ELR (cell line): ENCODE results near the gene CYP26B1.

Source experiments
- DNase-seq: peaks from one replicate; pipeline ENCODE4 v3.0.0-alpha.2; 2015; ENCODE audit warnings: low read depth

Gene CYP26B1

DNA sequence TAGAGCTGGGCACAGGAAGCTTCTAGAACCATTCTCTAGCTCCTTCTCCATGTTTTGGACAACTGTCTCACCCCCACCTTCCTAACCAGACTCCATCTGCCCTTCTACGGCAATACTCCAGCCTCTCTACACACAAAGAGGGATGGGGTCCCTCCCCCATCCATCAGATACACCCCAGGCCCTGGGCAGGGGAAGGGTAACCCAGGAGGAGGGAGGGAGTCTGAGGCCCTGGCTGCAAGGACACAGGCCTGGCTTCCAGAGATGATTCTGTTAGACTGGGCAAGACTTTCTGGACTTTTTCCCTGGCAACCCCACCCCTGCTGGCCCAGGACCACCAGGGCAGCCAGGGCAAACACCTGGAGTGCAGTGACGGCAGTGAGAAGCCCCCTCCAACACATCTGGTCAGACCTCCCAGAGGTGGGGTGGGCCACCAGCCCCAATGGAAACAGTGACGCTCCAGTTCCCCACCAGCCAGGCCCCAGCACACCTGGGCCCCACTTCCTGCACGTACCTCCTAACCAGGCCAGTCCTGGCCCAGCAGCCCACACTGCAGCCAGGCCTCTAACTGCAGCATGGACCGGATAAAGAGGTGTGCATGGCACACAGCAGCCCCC is 6.5 kb downstream of the CYP26B1 start:
- DNase-seq, result no peak

DNA sequence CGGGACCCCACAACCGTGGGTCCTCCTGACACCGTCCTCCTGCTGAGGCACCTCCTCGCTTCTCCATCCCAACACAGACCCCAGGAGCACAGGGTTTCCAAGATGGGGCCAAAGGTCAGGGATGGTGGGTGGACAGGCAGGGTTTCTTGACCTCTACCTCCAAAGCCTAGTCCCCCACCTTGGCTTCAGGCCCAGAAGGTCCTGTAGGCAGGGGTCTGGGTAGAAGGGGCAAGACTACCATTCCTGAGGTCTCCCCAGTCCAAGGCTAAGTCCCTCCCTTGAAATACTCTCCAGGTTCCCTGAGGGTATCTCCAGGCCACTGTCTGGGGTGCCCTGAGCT is 7.1 kb downstream of the CYP26B1 start:
- DNase-seq, result no peak

DNA sequence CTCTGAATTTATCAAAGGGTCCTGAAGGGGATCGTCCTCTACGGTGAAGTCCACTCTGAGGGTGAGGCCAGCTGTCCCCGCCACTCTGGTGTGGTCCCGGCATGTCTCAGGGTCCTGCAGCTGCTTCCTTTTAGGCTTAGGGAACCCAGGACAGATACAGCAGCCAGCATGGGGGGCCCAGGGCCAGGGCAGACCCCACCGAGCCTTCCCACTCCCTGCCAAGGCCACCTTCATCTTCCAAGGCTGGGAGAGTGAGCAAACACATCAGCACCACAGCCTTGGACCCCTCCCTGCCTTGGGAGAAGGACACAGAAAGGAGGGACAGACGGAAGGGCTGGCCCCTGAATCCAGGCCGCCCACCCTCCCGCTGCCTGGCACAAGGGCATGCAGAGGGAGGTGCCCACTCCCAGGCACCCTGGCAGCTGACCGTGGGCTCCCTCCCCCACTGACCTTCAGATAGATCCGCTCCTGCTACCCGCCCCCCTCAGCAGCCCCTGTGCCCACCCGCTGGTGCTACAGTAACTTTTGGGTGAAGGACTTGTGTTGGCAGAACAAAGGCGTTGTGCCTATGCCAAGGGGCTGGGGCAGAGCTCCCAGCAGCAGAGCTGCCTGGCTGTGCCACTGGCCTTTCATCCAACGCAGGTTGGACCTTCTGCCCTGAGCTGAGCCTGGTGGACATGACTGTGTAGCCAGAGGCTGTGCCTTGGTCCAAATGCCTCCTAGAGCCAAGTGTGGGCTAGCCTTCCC is 7.6 kb downstream of the CYP26B1 start:
- no peak for DNase-seq

DNA sequence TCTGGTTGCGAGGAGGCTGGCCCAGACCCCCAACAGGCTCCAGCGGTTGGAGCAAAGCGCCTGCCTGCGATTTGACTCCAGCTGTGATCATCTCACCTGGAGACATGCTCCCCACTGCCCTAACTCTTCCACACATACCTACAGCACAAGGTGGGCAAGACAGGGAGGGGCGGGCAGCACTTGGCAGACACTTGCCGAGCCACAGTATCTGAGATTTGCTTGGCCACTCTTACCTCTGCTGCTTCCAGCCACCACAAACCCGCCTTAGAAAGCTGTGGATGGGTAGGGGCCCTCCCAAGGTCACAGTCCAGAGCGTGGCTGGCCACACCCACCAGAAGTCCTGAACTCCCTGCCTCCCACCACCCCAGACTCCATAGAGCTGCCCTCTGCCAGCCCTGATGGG is 8.2 kb downstream of the CYP26B1 start:
- no peak for DNase-seq

DNA sequence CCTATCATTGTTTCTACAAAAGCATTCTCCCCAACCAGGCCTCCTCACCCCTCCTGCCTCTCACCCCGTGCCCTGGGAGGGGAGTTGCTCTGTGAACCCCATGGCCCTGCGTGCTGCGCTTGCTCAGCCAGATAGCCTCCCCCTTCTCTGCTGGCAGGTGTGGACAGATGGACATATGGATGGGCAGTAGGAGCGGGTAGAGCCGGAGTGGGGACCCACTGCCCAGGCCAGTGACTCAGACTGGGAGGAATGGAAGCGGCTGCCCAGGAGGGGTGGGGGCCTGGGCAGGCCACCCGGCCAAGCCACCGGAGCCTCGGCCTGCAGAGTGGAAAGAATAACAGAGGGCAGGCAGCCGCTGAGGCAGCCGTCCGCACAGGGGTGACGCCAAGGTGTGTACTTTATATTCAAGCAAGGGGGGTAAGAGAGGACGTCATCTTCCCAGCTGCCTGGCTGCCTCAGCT is 8.7 kb downstream of the CYP26B1 start:
- no peak for DNase-seq

DNA sequence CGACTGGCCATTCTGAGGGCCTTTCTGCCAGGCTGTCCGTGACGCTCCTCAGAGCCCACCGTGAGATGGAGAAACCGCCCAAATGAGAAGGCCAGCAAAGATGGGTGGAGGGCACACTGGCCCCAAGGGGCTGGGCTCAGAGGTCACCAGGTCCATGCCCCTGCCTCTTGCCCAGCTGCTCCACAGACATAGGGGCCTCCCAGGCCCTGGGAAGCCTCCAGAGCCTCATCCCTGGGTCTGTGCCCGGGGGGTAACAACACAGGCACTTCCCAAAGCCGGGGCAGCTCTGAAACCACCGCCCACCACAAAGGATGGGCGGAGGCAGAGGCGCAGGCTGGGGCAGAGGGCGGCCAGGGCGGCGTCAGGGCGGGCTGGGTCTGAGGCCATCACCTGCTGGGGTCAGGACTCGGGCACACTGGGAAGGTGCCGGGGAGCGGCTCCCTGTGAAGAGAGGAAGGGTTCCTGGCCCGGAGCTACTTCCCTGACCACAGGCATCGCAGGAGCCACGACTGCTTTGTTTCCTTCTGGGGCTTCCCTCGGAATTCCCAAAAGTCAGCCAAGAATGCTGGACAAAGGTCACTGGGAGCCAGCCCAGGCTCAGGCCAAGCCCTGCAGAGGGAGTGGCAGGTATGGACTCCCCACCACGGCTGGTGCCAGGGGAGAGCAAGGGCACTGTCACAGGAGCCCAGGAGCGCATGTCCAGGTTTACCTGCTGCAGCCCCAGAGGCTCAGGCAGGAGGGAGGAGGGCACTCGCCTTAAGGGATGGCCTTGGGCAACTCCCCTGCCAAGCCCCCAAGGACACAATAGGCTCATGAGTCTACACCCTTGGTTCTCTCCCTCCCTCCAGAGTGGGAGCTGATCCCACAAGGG is 9.4 kb downstream of the CYP26B1 start:
- DNase-seq, result no peak

DNA sequence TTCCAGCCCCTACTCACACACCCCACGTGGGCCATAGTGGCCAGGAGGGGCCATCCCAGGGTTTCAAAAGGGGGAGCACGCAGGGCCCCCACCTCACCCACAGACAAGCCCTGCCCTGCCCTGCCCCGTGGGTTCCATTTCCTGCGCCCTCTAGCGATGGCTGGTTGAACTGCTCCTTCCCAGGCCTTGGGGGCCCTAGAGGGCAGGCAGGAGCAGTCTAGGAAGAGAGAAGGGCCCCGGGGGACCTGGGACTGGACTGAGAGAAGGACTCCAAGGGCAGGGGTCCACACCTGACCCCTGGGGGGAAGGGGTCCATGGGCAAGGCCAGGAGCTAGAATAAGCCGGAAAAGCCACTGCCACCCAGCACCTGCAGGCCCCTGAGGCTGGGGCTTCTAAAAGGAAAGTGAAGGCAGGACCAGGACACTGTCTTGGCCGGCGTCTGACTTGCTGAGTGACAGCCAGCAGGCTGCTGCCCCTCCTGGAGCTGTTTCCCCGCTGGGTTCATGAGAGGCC is 10.1 kb downstream of the CYP26B1 start:
- DNase-seq, result peak; percentile 67

DNA sequence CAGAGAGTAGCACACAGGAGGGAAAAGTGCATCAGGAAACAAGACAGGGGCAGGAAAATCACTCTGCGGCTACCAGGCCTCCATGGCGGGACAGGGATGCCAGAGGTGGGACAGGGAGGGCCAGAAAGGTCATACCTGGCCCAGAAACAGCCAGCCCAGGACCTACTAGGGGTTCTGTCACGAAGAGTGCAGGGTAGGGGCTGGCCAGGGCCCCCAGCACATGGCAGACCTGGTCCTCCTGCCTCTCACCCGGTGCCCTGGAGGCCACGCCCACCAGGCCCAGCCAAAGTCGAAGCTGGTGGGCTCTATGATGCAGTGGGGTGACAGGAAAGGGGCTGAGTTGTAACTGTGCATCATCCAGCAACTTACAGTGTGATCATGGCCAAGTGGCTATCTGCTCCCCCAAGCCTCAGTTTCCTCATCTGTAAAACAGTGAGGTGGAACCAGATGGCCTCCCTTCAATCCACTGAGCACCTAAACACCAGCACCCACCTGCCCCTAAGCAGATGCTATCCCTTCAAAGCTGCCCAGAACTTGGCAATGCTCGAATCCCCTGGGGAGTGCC is 10.6 kb downstream of the CYP26B1 start:
- DNase-seq, result no peak

DNA sequence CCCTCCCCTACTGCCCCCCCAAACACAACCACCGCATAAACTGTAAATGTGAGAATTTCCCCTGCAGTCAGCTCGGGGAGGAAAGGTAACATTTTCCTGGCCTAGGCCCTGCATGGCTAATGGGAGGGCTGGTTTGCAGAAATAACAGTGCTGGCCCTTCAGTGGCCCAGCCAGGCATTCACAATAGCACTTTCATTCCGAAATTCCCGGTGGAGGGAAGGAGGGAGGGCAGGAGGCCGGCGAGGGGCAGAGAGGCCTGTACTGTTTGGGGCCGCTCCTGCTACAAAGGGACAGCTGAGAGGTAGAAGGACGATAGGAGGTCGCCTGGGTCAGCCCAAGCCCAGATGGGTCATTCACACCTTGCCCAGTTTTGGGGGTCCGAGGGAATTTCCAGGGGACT is 11.3 kb downstream of the CYP26B1 start:
- DNase-seq, result no peak

DNA sequence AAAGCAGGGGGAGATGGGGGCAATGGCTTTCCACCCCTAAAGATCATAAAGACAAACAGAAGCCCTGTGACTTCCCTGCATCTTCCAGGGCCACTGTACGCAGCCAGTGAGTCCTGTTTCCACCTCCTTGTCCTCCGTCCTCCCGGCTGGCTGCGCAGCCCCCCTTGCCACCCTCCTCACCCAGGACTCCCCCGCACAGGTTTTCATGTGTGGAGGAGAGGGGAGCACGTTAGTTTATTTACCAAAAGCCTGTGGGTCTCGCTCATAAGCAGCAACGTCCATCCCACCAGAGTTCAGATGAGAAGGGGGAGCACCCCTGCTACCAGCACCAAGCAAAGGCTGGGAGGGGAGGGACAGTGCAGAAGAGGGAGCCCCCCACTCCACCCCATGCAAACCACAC is 11.7 kb downstream of the CYP26B1 start:
- DNase-seq, result no peak

DNA sequence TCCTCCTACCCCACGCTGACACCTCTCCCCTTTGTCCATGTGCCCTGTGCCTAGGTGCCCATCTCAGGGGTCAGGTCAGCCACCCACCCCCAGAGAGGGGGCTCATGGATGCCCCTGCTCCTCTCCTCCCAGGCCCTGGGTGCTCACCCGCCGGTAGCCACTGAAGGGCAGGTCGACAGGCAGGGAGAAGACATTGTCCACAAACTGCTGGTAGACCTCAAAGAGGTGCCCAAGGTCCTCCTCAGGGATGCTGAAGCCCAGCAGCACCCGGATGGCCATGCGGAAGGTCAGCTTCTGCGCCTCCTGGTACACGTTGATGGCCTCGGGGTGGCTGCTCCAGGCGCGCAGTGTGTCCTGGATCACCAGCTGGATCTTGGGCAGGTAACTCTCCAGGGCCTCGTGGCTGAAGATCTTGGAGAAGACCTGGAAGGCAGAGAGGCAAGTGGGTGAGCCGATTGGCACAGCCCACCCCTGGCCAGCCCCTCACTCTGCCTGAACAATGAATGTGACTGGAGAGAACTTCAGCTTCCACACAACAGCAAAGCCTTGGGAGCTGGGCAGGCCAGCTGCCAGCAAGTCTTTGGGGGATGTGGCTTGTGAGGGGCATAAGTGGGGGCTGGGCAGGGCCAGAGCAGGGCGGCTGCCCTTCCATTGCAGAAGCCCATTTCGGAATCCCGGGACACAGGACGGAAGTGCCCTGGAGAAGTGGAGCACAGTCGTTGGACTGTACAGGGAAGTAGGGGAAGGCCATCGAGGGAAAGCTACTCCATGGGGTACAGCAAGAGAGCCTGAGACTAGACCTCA is 12.5 kb downstream of the CYP26B1 start:
- no peak for DNase-seq

DNA sequence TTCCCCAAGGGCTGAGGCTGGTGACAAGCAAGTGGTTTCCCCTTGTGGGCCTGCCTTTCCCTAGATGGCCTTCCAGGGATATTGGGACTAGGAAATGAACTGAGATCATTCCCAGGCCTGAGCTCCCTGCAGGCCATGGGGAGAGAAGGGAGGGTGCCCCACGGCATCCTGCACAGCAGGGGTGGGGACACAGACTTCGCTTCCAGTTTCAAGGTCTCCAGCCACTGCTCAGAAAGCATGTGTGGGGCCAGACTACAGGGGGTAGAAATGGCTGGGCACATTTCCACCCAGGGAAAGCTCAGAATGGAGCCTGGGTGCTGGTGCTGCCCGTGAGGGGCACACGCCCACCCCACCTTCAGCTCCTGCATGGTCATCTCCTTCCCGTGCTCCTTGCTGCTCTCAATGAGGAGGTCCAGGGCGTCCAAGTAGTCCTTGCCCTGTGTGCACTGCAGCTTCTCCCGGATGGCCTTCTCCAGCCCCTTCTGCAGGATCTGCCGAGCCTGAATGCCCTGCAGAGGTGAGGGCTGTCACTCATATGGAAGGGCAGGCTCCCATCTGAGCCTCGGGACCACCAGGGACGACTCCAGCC is 13.2 kb downstream of the CYP26B1 start:
- no peak for DNase-seq

DNA sequence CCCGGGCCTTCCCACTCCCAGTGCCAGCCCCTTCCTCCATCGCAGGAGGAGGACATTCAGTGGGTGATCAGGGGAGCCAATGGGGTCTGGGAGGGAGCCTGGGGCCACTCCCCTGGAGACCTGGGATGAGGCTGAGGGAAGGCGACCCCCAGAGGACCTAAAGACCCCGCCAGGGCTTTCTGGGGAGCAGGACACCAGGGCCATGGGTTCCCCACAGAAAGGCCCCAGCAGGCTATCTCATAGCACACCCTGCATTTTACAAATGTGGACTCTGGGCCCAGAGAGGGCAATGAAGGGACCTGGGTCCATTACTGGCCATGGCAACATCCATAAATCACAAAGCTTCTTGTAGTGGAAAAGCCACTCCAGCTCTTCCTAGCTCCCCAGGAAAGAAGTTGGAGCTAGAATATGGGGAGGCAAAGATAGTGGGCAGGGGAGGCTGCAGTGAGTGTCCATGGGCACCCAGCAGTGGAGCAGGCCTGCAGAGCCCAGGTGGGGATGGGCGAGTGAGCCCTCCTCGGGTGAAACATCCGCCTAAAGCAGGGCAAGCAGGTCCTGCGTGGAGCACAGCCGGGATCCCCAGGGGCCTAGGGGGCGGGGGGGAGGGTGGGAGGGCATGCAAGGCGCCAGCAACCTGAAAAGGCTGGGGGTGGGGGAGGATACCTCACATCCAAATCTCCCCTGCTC is 13.8 kb downstream of the CYP26B1 start:
- DNase-seq, result no peak

DNA sequence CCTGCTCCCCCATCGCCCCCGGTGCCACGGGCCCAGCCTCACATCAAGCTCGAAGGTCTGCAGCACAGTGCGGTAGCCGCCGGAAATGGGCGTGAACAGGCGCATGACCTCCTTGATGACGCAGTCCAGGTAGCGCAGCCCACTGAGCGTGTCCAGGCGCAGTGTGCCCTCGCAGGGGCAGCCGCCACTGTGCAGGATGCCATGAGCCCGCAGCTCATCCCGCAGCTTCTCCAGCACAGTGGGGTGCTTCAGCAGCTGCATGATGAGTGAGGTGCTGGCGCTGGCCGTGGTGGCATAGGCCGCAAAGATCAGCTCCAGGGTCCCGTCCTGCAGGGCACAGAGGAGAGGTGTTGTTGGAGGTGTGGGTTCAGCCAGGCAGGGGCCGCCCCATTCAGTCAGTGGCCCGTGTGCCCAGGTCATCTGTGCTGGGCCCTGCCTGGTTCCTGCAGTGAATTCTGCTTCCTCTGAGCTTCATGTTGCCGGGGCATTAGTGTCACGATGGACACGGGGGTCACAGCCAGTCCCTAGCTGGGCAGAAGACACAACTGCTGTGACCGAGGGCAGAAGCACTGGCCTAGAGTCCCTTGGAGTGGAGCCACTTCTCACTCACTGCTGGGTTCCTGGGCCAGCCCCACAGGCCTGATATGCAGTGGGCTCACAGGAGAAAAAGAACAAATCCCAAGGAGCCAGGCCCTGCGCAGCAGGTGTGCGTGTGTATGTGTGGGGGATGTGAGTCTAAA is 14.5 kb downstream of the CYP26B1 start:
- DNase-seq, result no peak

DNA sequence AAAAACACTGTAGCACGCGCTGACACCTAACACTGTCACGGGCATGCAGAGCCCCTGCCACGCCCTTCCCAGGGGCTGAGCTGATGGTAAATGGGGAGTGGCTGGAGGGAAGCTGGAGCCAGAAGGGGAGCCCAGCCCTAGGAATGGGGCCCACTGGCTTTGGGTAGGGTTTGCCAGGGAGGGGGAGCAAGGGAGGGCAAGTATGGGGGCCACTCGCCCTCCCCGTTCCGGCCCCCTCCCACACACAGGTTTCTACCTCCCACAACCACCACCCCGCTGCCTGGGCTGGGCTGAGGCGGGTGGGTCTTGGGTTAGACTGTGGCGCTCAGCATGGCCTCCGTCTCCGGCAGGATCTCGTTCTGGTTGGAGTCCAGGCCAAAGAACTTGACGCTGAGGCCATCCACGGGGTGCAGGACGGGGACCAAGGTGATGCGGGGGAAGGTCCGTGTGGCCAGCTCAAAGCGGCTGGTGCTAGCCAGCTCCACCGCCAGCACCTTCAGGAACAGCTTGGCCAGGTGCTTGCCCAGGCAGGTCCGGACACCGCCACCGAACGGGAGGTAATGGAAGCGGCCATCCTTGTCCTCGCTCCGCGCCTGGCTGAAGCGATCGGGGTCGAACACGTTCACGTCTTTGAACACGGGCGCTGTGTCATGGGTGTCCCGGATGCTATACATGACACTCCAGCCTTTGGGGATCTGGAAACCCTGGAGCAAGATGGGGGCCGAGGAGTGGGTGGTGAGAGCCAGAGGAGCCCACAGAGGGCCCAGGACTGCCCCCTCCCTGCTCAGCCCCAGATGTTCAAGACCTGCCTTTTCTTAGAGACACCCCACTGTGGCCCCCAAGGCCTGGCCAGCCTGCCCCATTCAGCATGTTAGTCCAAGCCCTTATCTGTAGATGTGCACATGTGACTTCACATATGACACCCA is 15.5 kb downstream of the CYP26B1 start:
- DNase-seq, result no peak

DNA sequence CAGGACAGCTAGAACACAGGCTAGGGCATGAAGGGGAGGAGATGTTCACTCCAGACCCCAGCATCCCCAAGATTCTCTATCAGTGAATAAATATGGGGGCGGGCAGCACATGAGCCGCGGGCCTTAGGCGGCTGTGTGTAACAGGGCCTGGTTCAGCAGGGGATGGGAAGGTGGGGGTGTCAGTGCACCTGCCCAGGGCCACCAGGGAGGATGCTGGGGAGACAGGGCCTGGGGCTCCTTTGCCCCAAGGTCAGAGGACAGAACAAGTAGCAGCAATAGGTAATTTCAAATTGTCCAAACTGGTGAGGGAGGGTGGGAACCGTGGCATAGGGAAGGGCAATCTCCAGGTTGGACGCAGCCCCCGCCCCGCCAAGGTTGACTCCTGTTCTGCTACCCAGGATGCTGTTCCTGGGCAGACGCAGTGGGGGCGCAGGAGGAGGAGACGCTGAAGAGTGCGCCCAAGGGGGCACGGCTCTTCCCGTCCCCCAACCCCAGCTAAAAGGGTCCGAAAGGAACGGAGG is 16.2 kb downstream of the CYP26B1 start:
- no peak for DNase-seq

DNA sequence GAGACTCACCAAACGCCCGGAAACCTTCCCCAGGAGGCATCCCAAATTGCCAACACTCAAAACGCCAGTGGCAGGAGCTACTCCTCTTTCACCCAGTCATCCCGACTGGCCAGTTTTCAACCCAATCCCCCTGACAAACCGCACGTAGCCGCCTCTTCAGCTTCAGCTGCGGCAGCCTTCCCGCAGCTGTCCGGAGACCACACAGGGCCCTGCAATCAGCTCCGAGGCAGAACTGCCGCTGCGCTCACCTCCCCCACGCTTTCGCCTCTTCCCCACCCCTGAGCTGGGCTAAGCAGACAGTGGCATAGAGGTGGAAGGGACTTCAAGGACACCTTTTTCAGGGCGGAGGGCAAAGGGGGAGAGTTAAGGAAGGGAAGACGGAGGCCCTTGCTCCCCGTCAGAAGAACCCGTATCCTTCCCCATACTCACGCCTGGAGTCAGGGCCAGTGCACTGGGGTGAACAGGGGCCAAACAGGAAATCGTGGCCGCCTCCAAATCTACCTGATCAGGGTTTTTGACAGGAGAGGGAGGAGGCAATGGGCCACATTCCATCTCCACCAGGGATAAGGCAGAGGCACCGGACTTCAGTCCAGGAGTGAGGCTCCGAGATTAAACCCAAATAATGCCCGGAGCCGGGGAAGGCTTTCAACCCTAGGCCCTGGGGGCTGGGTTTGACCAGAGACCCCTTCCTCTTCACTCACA is 16.9 kb downstream of the CYP26B1 start:
- DNase-seq, result no peak
